HG03521 (cell line): ENCODE data around the gene REPIN1.

ENCODE experiments used
- ATAC-seq: cut with Tn5 transposase; IDR thresholded peaks from one replicate; pipeline ENCODE4 v1.9.1; 2021; ENCODE audit warnings: mild to moderate bottlenecking, moderate library complexity; ENCODE audit not compliant: unreplicated experiment

Gene REPIN1

GRCh38 chr7:150336746-150337145, 31.9 kb upstream of the REPIN1 start:
- ATAC-seq, result no peak

GRCh38 chr7:150337179-150337578, 31.4 kb upstream of the REPIN1 start:
- ATAC-seq, result no peak

- no peak for ATAC-seq
These were observed 31.0 kb upstream of the REPIN1 start for GRCh38 chr7:150337659-150338081.

GRCh38 chr7:150338166-150338829, 30.3 kb upstream of the REPIN1 start:
- no peak for ATAC-seq

DNA sequence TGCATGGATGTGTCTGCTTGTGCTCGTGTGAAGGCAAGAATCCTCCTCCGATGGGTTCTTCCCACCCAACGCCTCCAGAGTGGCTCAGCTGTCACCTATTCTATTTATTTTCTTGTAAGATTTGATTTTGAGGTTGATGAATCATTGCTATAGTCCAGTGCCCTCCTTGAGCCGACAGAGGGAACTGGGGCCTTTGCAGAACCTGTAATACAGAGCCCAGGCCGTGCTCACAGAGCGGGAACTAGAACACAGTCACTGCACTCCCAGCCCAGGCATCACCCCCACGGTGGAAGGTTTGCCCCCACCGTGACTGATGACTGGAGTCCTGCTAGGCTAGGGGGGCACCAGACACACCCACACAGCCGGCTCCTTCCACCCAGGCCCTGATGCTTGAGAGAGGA, 29.2 kb upstream of the REPIN1 start:
- ATAC-seq, result no peak

GRCh38 chr7:150340024-150340749, 28.4 kb upstream of the REPIN1 start:
- no peak for ATAC-seq

GRCh38 chr7:150340875-150341262, 27.8 kb upstream of the REPIN1 start:
- no peak for ATAC-seq

DNA sequence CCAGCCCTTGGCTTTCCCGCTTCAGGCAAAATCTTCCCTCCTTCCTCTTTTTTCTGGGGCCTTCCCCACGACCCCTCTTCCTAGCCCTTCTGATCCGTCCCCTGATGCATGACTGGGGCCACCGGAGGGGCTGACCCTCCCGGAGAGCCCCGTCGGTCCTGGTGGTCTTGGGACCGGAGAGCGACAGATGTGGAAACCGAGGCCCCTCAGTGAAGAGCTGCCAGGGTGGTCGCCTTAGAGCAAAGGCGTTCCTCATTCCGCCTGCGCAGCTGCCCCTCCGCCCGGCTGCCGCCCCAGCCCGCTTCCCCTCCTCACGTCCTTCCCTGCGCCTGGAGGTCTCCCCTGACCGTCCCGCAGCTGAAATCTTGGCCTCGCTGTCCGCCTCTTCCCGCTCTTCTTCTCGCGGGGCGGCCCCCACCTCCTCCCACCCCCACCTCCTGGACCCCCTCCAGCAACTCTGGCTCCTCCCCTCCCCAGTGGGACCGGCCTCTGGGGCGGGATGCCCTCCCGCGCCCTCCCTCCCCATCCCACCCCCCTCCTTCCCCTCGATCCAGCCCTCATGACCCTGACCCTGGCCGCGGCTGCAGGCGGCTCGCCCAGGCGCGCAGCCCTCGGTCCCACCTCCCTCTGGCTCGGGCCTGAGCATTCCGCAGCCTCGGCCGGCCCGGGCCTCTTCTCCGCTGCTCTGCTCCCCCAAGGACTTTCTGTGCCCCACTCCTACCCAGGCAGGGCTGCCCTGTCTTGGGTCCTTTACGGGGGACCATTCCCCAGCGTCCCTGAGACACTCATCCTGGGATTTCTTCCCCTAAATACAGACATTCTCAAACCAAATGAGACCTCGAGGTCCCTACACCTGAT, 27.1 kb upstream of the REPIN1 start, which contains the start of gene RARRES2:
TSS of gene RARRES2 (minus strand) at position 367 of the 858 bp plus-strand sequence. CDS start 1,020 bp downstream, outside the sequence.
- ATAC-seq, result no peak

- no peak for ATAC-seq
These were observed 26.6 kb upstream of the REPIN1 start for GRCh38 chr7:150342121-150342408.

- no peak for ATAC-seq
These were observed 25.4 kb upstream of the REPIN1 start for GRCh38 chr7:150343225-150343624.

- no peak for ATAC-seq
These were observed 24.3 kb upstream of the REPIN1 start for GRCh38 chr7:150344299-150344698.

DNA sequence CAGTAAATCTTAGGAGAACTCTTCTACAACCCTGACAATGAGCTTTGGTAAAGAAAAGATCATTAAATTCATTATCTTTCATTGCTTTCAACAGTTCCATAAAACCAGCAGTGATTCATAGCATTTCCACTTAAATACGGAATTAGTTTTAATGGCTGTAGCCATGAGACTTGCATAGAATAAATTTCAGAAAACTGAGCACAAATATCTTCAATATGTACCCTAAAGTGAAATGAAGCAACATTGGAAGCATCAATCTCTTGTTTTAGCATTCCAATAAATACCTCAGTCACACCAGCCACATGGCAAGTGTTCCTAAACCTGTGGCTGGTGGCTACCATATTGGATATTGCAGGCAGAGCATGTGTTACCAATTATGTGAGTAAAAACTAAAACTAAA, 23.6 kb upstream of the REPIN1 start:
- no peak for ATAC-seq

DNA sequence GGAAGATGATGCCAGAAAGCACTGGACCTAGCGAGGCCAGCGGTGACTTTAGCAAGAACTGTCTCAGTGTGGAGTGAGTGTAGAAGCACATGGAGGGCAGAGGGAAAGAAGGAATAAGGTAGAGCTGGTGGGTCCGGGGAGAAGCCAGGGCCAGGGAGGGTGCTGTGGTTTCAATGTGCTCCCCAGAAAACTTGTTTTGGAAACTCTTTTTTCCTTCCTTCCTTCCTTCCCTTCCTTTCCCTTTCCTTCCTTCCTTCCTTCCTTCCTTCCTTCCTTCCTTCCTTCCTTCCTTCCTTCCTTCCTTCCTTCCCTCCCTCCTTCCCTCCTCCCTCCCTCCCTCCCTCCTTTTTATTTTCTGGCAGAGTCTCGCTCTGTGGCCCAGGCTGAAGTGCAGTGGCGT, 21.7 kb upstream of the REPIN1 start:
- no peak for ATAC-seq

- no peak for ATAC-seq
These were observed 16.9 kb upstream of the REPIN1 start for GRCh38 chr7:150351587-150352194.

DNA sequence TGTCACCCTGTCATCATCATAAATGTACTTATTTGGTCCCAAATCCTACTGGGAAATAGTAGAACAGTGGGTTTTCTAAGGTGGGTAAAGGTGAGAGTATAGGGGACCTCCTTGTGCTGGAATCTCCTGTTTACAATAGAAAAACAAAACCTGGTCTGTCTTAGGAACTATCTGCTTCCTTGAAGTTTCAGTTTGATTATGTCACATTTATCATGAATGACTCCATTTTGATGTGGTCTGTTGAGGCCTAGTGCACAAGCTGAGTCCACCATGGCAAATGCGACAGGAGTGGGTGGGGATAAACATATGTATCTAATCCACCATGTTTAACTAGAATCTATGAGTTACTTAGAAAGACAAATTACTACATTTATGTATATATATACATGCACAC, 13.0 kb upstream of the REPIN1 start:
- ATAC-seq, result no peak

- ATAC-seq, result no peak
These were observed 12.2 kb upstream of the REPIN1 start for GRCh38 chr7:150356265-150356897.

- no peak for ATAC-seq
These were observed 11.4 kb upstream of the REPIN1 start for GRCh38 chr7:150357270-150357669.

- ATAC-seq, result no peak
These were observed 10.7 kb upstream of the REPIN1 start for GRCh38 chr7:150357771-150358427.

GRCh38 chr7:150358433-150358832, 10.2 kb upstream of the REPIN1 start:
- no peak for ATAC-seq

DNA sequence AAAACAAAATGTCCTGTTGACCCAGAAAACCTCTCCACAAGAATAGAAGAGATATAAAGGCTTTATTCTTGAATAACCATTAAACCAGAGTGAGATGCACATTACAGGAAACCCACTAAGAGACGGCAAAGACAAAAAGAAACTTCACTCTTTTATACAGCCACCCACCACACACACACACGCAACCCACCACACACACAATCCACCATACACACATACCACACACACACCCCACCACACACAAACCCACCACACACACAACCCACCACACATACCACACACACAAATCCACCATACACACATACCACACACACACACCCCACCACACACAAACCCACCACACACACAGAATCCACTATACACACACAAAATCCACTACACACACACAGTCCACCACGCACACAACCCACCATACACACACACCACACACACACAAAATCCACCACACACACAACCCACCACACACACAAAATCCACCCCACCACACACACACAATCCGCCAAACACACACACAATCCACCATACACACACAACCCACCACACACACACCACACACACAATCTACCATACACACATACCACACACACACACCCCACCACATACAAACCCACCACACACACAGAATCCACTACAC, 9.5 kb upstream of the REPIN1 start:
- no peak for ATAC-seq
